A673 (cell line): ENCODE data around the gene MSI2. TPM values are rescaled to one million over a fixed set of nuclear protein-coding genes. Genes with fewer than 3 reads are reported as not detected.

Experiments used
- BruUV-seq: library from RNA; stranded (reverse); fragments of 400-500 nt; replicated peaks from 2 replicates; lab custom pipeline; 2021; lab: Mats Ljungman, UMichigan
- CTCF ChIA-PET: fragments of 300-600 bp; sonication (Branson Sonifier 250); formaldehyde crosslinking; loops from one replicate; lab custom pipeline; 2022; ENCODE audit warnings: antibody characterized with exemption; lab: Charles Lee
- POLR2A ChIA-PET: fragments of 300-600 bp; sonication (Branson Sonifier 250); formaldehyde crosslinking; loops from one replicate; lab custom pipeline; 2022; ENCODE audit warnings: antibody characterized with exemption; ENCODE audit not compliant: low non-redundant PET; lab: Charles Lee
- DNase-seq: peaks from one replicate; pipeline ENCODE4 v3.0.0-alpha.2; 2015; ENCODE audit warnings: low spot score
- H3K27ac ChIP-seq: fragments of 200-600 bp; sonication (generic); 2 replicates; pipeline ENCODE4 v1.5.1; 2016; ENCODE audit warnings: mixed run types, low read depth, mild to moderate bottlenecking, mixed read lengths, antibody characterized with exemption, low read length; ENCODE audit not compliant: poor library complexity, severe bottlenecking
- H3K27me3 ChIP-seq: fragments of 200-600 bp; sonication (generic); replicated peaks from 2 replicates; pipeline ENCODE4 v1.6.1; 2017; ENCODE audit warnings: mixed run types, low read depth, mild to moderate bottlenecking, mixed read lengths, antibody characterized with exemption, low read length; ENCODE audit not compliant: insufficient read depth, poor library complexity
- H3K36me3 ChIP-seq: fragments of 200-600 bp; sonication (generic); 2 replicates; pipeline ENCODE4 v1.6.1; 2016; ENCODE audit warnings: mixed run types, mild to moderate bottlenecking, mixed read lengths, antibody characterized with exemption, low read length; ENCODE audit not compliant: insufficient read depth, poor library complexity, severe bottlenecking
- H3K4me1 ChIP-seq: fragments of 200-600 bp; sonication (generic); 2 replicates; pipeline ENCODE4 v1.6.1; 2017; ENCODE audit warnings: mixed run types, mild to moderate bottlenecking, mixed read lengths, antibody characterized with exemption, low read length; ENCODE audit not compliant: insufficient read depth, poor library complexity, severe bottlenecking
- H3K4me3 ChIP-seq: fragments of 200-600 bp; sonication (generic); 2 replicates; pipeline ENCODE4 v1.5.1; 2016; ENCODE audit warnings: low read depth, mixed run types, mild to moderate bottlenecking, mixed read lengths, low read length; ENCODE audit not compliant: poor library complexity, severe bottlenecking
- H3K9me3 ChIP-seq: fragments of 200-600 bp; sonication (generic); 2 replicates; pipeline ENCODE4 v1.6.1; 2016; ENCODE audit warnings: mixed run types, low read depth, mild to moderate bottlenecking, mixed read lengths, antibody characterized with exemption, low read length; ENCODE audit not compliant: poor library complexity, severe bottlenecking
- EZH2 ChIP-seq: fragments of 200-600 bp; sonication (generic); IDR thresholded peaks from 2 replicates; pipeline ENCODE4 v1.6.1; 2017; ENCODE audit warnings: borderline replicate concordance, low read depth, mild to moderate bottlenecking, mixed read lengths, antibody characterized with exemption, low read length; ENCODE audit not compliant: poor library complexity, severe bottlenecking
- intact Hi-C: fragments of 100-400 bp; cut with micrococcal nuclease; formaldehyde crosslinking; loops from one replicate; pipeline ENCODE4 v1.10.0; 2022; ENCODE audit not compliant: unreplicated experiment
- total RNA-seq: library from RNA; stranded (reverse); gene quantifications from 2 replicates; pipeline ENCODE4 v1.2.3, GENCODE V29; 2021
- TF ChIP-seq, protein P1 (sequence below): fragments of 300-800, 200-600 bp; sonication (generic); conservative IDR thresholded peaks from 2 replicates; pipeline ENCODE4 v1.5.1; 2017; ENCODE audit warnings: low read depth, mild to moderate bottlenecking, antibody characterized with exemption, low read length, moderate library complexity, mixed read lengths

MSI2 gene
- total RNA-seq, 1 experiment from 2014 or later: 108 TPM

DNA sequence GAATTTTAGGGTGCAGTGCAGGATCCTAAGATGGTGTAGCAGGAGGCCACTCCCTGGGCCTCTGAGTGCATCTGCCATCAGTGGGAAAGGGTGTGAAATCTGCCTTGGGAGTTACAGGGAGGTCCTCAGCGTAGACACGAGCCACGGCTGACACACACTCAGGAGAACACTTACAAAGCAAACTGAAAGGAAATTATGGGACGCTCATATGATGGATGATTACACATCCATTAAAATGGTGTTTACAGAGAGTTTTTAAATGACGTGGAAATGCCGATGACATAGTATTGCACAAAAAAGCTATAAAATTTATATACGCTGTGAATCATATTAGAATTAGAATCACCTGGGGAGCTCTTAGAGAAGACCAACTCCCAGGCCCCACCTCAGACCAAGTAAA, 313.5 kb downstream of the MSI2 start:
- no peak for DNase-seq
- ChIA-PET CTCF (no interaction called here), POLR2A (no interaction called here)
- Histone ChIP-seq H3K36me3 (no peaks in the 10 kb centered on the region), H3K4me1 (peaks cover 16% of the 10 kb centered on the region), H3K4me3 (no peak overlapping the region), H3K27me3 (no peaks in the 10 kb centered on the region), H3K9me3 (no peaks in the 10 kb centered on the region), H3K27ac (no peak overlapping the region)
- no TSS peak for BruUV-seq
- intact Hi-C loops: no loop called here
- no peak for TF ChIP-seq EZH2
- TF ChIP-seq, protein P1, sequence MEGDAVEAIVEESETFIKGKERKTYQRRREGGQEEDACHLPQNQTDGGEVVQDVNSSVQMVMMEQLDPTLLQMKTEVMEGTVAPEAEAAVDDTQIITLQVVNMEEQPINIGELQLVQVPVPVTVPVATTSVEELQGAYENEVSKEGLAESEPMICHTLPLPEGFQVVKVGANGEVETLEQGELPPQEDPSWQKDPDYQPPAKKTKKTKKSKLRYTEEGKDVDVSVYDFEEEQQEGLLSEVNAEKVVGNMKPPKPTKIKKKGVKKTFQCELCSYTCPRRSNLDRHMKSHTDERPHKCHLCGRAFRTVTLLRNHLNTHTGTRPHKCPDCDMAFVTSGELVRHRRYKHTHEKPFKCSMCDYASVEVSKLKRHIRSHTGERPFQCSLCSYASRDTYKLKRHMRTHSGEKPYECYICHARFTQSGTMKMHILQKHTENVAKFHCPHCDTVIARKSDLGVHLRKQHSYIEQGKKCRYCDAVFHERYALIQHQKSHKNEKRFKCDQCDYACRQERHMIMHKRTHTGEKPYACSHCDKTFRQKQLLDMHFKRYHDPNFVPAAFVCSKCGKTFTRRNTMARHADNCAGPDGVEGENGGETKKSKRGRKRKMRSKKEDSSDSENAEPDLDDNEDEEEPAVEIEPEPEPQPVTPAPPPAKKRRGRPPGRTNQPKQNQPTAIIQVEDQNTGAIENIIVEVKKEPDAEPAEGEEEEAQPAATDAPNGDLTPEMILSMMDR: no peak

DNA sequence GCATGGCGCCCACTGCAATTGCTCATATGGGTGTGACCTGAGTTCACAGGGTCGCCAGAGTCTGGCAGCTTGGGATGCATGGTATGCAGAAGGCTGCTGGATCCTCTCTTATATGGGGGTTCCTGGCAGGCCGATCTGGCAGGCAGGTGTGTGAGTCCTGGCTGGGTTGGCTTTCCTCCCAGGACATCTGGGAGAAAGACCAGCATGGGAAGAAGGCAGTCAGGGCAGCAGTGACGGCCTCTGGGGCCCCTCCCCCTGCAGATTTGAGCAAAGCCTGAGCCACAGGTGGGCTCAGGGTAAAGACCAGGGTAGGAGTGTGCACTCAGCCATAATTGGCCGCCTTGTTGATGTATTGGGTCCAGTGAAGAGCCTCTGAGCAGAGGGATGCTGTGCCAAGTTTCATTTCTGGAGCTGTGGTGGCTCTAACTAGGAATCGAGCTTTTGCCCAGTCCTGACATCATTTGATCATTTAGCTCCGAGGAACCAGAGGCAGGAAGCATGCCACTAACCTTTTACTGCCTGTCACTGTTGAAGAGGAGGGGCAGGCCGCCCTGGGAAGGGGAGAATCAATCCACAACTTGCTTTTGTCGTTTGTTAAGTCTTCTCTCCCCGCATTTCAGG, 314.5 kb downstream of the MSI2 start:
- Histone ChIP-seq H3K27me3 (no peaks in the 10 kb centered on the region), H3K4me1 (peaks cover 15% of the 10 kb centered on the region), H3K36me3 (no peaks in the 10 kb centered on the region), H3K4me3 (no peak overlapping the region), H3K27ac (no peak overlapping the region), H3K9me3 (no peaks in the 10 kb centered on the region)
- ChIA-PET CTCF (no interaction called here), POLR2A (no interaction called here)
- intact Hi-C loops: no loop called here
- BruUV-seq: no TSS peak
- no peak for TF ChIP-seq EZH2
- TF ChIP-seq, protein P1: no peak
- no peak for DNase-seq

DNA sequence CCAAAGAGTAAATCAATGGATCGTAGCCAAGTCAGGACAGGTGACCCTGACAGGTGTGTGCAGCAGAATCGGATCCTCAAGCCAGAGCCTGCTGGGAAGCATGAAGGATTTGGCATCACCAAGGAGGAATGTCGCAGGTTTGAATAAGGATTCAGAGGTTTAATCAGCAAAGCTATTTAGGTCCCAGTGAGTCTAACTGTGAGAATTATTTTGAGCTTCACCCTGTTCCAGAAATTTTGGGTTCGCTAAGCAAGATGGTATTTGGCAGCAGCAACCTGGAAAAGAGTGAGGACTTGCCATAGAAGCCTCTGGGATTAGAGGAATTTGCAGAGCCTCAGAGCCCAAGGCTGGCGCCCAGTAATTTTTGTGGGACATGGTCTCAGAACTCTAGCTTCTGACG, 315.7 kb downstream of the MSI2 start:
- BruUV-seq: no TSS peak
- ChIA-PET CTCF (no interaction called here), POLR2A (no interaction called here)
- peaks cover 13% of the 10 kb centered on the region for H3K4me1 ChIP-seq
- TF ChIP-seq, protein P1: no peak
- no peak for TF ChIP-seq EZH2
- intact Hi-C loops: no loop called here
- H3K4me3 ChIP-seq: no peak overlapping the region
- no peaks in the 10 kb centered on the region for H3K9me3 ChIP-seq
- no peaks in the 10 kb centered on the region for H3K36me3 ChIP-seq
- DNase-seq: no peak
- H3K27ac ChIP-seq: no peak overlapping the region
- no peaks in the 10 kb centered on the region for H3K27me3 ChIP-seq
